GM12878 (cell line): Measurements from ENCODE around the gene NFATC2. TPM values are rescaled to one million over a fixed set of nuclear protein-coding genes. Genes with fewer than 3 reads are reported as not detected.

Experiments used
- ATAC-seq: fragments of 200-7000 bp; cut with Tn5 transposase; 3 replicates; pipeline ENCODE4 v1.9.1; 2020; ENCODE audit warnings: mild to moderate bottlenecking, moderate library complexity
- BruUV-seq: library from RNA; stranded (reverse); fragments of 400-500 nt; replicated peaks from 2 replicates; lab custom pipeline; 2021; lab: Mats Ljungman, UMichigan
- CTCF ChIA-PET: fragments of 300-600 bp; sonication (Branson Sonifier 250); formaldehyde crosslinking; extraction: SDS; loops from one replicate; lab custom pipeline; 2021; ENCODE audit warnings: inconsistent platforms; lab: Yijun Ruan, JAX
- POLR2A ChIA-PET: fragments of 350-600 bp; formaldehyde crosslinking; extraction: SDS; loops from one replicate; lab custom pipeline; 2021; ENCODE audit warnings: inconsistent platforms; lab: Charles Lee
- RAD21 ChIA-PET: fragments of 300-600 bp; sonication (Branson Sonifier 250); formaldehyde crosslinking; loops from one replicate; lab custom pipeline; 2023; ENCODE audit warnings: antibody characterized with exemption; ENCODE audit not compliant: unreplicated experiment; lab: Charles Lee
- SMC1A ChIA-PET: fragments of 300-600 bp; sonication (Branson Sonifier 250); formaldehyde crosslinking; loops from one replicate; lab custom pipeline; 2023; ENCODE audit not compliant: unreplicated experiment, uncharacterized antibody; lab: Charles Lee
- DNase-seq: peaks from one replicate; pipeline ENCODE4 v3.0.0-alpha.2; 2011; ENCODE audit warnings: low read depth, low spot score
- FAIRE-seq: peaks from 3 replicates; lab custom pipeline; 2011; peaks lifted over from hg19 to GRCh38; lab: Jason Lieb, UNC
- H2AFZ ChIP-seq: 2 replicates; pipeline ENCODE4 v1.6.0; 2011; ENCODE audit warnings: low read depth, low read length, control low read depth; ENCODE audit not compliant: control insufficient read depth
- H3K27ac ChIP-seq: 2 replicates; pipeline ENCODE4 v1.5.1; 2011; ENCODE audit warnings: control low read depth; ENCODE audit not compliant: control insufficient read depth, insufficient read depth
- H3K27me3 ChIP-seq, 2 experiments: replicated peaks in 1 of 2; 2 replicates each; pipeline versions ENCODE4 v1.6.0 to v1.6.1; 2011; ENCODE audit warnings: low read length in 1 of 2; ENCODE audit not compliant: control insufficient read depth in 2 of 2, insufficient read depth in 2 of 2
- H3K36me3 ChIP-seq, 2 experiments: 2 replicates each; pipeline ENCODE4 v1.5.1; 2011; ENCODE audit warnings: low read length in 1 of 2; ENCODE audit not compliant: control insufficient read depth in 2 of 2, insufficient read depth in 2 of 2
- H3K4me1 ChIP-seq: 2 replicates; pipeline ENCODE4 v1.6.1; 2011; ENCODE audit warnings: mild to moderate bottlenecking, low read length, moderate library complexity, mixed read lengths; ENCODE audit not compliant: control insufficient read depth, insufficient read depth
- H3K4me2 ChIP-seq: 2 replicates; pipeline ENCODE4 v1.6.0; 2011; ENCODE audit warnings: control low read depth; ENCODE audit not compliant: control insufficient read depth, insufficient read depth
- H3K4me3 ChIP-seq: fragments of 200-600 bp; sonication (generic); 2 replicates; pipeline ENCODE4 v1.5.1; 2016
- H3K79me2 ChIP-seq: 2 replicates; pipeline ENCODE4 v1.6.0; 2011; ENCODE audit warnings: low read length; ENCODE audit not compliant: control insufficient read depth, insufficient read depth
- H3K9ac ChIP-seq: 2 replicates; pipeline ENCODE4 v1.8.0; 2011; ENCODE audit warnings: low read length, control low read depth, mixed read lengths; ENCODE audit not compliant: control insufficient read depth, insufficient read depth
- H3K9me3 ChIP-seq: replicated peaks from 3 replicates; pipeline ENCODE4 v1.5.1; 2011; ENCODE audit warnings: mild to moderate bottlenecking, low read length; ENCODE audit not compliant: control insufficient read depth, insufficient read depth
- H4K20me1 ChIP-seq: 2 replicates; pipeline ENCODE4 v1.6.0; 2011; ENCODE audit not compliant: control insufficient read depth, insufficient read depth
- BCLAF1 ChIP-seq: fragments of 450-650 bp; IDR thresholded peaks from 2 replicates; pipeline ENCODE4 v1.6.1; 2017; ENCODE audit warnings: antibody characterized with exemption, mild to moderate bottlenecking, moderate library complexity
- BHLHE40 ChIP-seq, 2 experiments: fragments of 450-650 bp in 1 of 2; IDR thresholded peaks; 2 replicates each; pipeline ENCODE4 v1.6.1; 2011 to 2017; ENCODE audit warnings: low read depth in 2 of 2, borderline replicate concordance in 1 of 2, improper control_type of control experiment in 1 of 2, low read length in 1 of 2, mild to moderate bottlenecking in 1 of 2
- CREB1 ChIP-seq: IDR thresholded peaks from 2 replicates; pipeline ENCODE4 v1.6.1; 2012; ENCODE audit warnings: low read depth, mild to moderate bottlenecking, inconsistent platforms
- GABPA ChIP-seq: IDR thresholded peaks from 2 replicates; pipeline ENCODE4 v1.6.1; 2014; ENCODE audit warnings: antibody characterized with exemption, low read depth, mild to moderate bottlenecking, inconsistent platforms
- GATAD2B ChIP-seq: fragments of 450-650 bp; conservative IDR thresholded peaks from 2 replicates; pipeline ENCODE4 v1.6.1; 2017; ENCODE audit warnings: low read depth, mild to moderate bottlenecking, moderate library complexity
- PAX8 ChIP-seq: fragments of 450-650 bp; IDR thresholded peaks from 2 replicates; pipeline ENCODE4 v1.6.1; 2017; ENCODE audit warnings: mild to moderate bottlenecking, moderate library complexity
- RAD21 ChIP-seq: IDR thresholded peaks from 2 replicates; pipeline ENCODE4 v1.6.1; 2011; ENCODE audit warnings: mild to moderate bottlenecking, low read depth, low read length, moderate library complexity; ENCODE audit not compliant: insufficient read depth
- RCOR1 ChIP-seq: conservative IDR thresholded peaks from 2 replicates; pipeline ENCODE4 v1.6.1; 2012; ENCODE audit warnings: low read depth, low read length, improper control_type of control experiment
- SREBF1 ChIP-seq: IDR thresholded peaks from 2 replicates; pipeline ENCODE4 v1.6.1; 2012; ENCODE audit warnings: mild to moderate bottlenecking, low read length
- SUZ12 ChIP-seq: fragments of 200-600 bp; sonication (generic); IDR thresholded peaks from one replicate; pipeline ENCODE4 v1.6.1; 2018; ENCODE audit warnings: antibody characterized with exemption, mild to moderate bottlenecking; ENCODE audit not compliant: unreplicated experiment
- USF1 ChIP-seq: IDR thresholded peaks from 2 replicates; pipeline ENCODE4 v1.6.1; 2011; ENCODE audit warnings: borderline replicate concordance, low read depth, mild to moderate bottlenecking, moderate library complexity, mixed read lengths, low read length; ENCODE audit not compliant: insufficient read depth; ENCODE audit errors: extremely low read length
- WRNIP1 ChIP-seq: IDR thresholded peaks from 2 replicates; pipeline ENCODE4 v1.6.1; 2011; ENCODE audit warnings: low read depth, low read length, improper control_type of control experiment, borderline replicate concordance
- ZSCAN29 ChIP-seq: fragments of 450-650 bp; IDR thresholded peaks from 2 replicates; pipeline ENCODE4 v1.6.1; 2017; ENCODE audit warnings: mild to moderate bottlenecking, moderate library complexity
- WGBS: methylation state at CpG from one replicate; pipeline ENCODE4 v1.1.6; 2016; ENCODE audit warnings: low lambda C conversion rate; ENCODE audit not compliant: insufficient replicate concordance, insufficient coverage; ENCODE audit errors: missing lambda C conversion rate; 5-methylcytosine and 5-hydroxymethylcytosine counted together
- in situ Hi-C: fragments of 300-500 bp; cut with MboI; formaldehyde crosslinking; loops from 9 replicates; pipeline ENCODE4 v1.14.3; 2018; ENCODE audit warnings: mixed read lengths
- intact Hi-C: fragments of 100-400 bp; cut with micrococcal nuclease; formaldehyde crosslinking; loops from one replicate; pipeline ENCODE4 v1.14.2; 2022; ENCODE audit not compliant: unreplicated experiment
- polyA plus RNA-seq, 11 experiments: library from polyadenylated mRNA; depleted of rRNA in 4 of 11; unstranded in 6 of 11; stranded (reverse) in 5 of 11; fragments of >200 nt; fragmentation: Nextera tagmentation in 4 of 11; fragmentation: Illumina TruSeq in 1 of 11; extraction: Ambion mirVana in 4 of 11; extraction: Trizol in 1 of 11; gene quantifications; 1 replicate in 1 of 11; 2 replicates in 10 of 11; pipeline versions ENCODE4 v1.2.1 to v1.2.3, GENCODE V29; 2011 to 2016; ENCODE audit warnings: inconsistent platforms in 2 of 11, missing spikeins in 2 of 11, low read depth in 1 of 11
- total RNA-seq, 4 experiments: library from RNA; depleted of rRNA in 3 of 4; stranded (reverse); fragments of >200 nt in 3 of 4; fragmentation: Illumina TruSeq in 1 of 4; extraction: Trizol in 1 of 4; gene quantifications; 2 replicates each; pipeline versions ENCODE4 v1.2.1 to v1.2.3, GENCODE V29; 2013 to 2021
- TF ChIP-seq, protein P1 (sequence below): fragments of 450-650 bp; IDR thresholded peaks from 2 replicates; pipeline ENCODE4 v1.6.1; 2016; ENCODE audit warnings: mild to moderate bottlenecking, moderate library complexity, borderline replicate concordance
- TF ChIP-seq, protein P2 (sequence below): fragments of 450-650 bp; conservative IDR thresholded peaks from 2 replicates; pipeline ENCODE4 v1.6.1; 2017; ENCODE audit warnings: mild to moderate bottlenecking, moderate library complexity

NFATC2 gene
- total and polyA plus RNA-seq, 10 of the 15 experiments (the other 5 are each of a cell fraction or from before 2014, with no cell fraction given), result 3.3 to 20.0 (median 7.3) TPM

DNA sequence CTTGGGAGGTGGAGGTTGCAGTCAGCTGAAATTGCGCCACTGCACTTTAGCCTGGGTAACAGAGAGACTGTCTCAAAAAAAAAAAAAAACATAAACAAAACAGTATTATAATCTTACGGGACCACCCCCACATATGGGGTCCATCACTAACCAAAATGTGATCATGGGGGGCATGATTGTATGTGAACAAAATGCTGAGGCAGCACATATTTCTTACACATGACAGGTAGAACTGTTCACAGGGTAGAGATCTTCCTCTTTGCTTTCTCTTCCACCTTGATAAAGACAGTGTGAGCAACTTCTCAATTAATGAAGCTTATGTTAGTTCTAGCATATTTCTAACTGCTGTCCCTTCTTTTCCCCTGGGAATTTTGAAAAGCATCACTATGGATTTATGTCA, 24.7 kb downstream of the NFATC2 start:
- Histone ChIP-seq H3K27me3 (no peaks in the 10 kb centered on the region), H3K79me2 (peaks cover 4% of the 10 kb centered on the region; the same call in 1 of the 2 replicates), H3K9ac (no peak overlapping the region), H3K4me1 (no peaks in the 10 kb centered on the region), H3K9me3 (no peaks in the 10 kb centered on the region), H3K27ac (no peak overlapping the region), H3K4me3 (no peak overlapping the region), H3K4me2 (no peak overlapping the region), H2AFZ (no peak overlapping the region), H4K20me1 (no peaks in the 10 kb centered on the region), H3K36me3 (peaks cover 10 to 14% of the 10 kb centered on the region in 2 experiments; a peak in 3 of 4 replicates)
- in situ Hi-C loops, result no loop called here
- ChIA-PET CTCF (interaction anchor here (1.1 kb wide), 1 partner anchor 131 kb away, joined by 3 read pairs; no protein-coding TSS in a partner anchor), SMC1A (interaction anchor here (0.6 kb wide), 1 partner anchor 800 kb away, joined by 3 read pairs; no protein-coding TSS in a partner anchor), POLR2A (no interaction called here), RAD21 (no interaction called here)
- no peak for TF ChIP-seq PAX8
- no peak for TF ChIP-seq RCOR1
- no peak for TF ChIP-seq USF1
- TF ChIP-seq BCLAF1, result no peak
- TF ChIP-seq GATAD2B, result no peak
- no peak for TF ChIP-seq GABPA
- TF ChIP-seq BHLHE40 (IDR thresholded peaks at IDR 0.05; ENCODE audit: borderline replicate concordance in 1 of 2, low read depth in 2 of 2, low read length in 1 of 2), result no peak
- TF ChIP-seq RAD21, result no peak
- no peak for TF ChIP-seq SREBF1
- TF ChIP-seq ZSCAN29, result no peak
- no peak for TF ChIP-seq WRNIP1
- TF ChIP-seq, protein P1, sequence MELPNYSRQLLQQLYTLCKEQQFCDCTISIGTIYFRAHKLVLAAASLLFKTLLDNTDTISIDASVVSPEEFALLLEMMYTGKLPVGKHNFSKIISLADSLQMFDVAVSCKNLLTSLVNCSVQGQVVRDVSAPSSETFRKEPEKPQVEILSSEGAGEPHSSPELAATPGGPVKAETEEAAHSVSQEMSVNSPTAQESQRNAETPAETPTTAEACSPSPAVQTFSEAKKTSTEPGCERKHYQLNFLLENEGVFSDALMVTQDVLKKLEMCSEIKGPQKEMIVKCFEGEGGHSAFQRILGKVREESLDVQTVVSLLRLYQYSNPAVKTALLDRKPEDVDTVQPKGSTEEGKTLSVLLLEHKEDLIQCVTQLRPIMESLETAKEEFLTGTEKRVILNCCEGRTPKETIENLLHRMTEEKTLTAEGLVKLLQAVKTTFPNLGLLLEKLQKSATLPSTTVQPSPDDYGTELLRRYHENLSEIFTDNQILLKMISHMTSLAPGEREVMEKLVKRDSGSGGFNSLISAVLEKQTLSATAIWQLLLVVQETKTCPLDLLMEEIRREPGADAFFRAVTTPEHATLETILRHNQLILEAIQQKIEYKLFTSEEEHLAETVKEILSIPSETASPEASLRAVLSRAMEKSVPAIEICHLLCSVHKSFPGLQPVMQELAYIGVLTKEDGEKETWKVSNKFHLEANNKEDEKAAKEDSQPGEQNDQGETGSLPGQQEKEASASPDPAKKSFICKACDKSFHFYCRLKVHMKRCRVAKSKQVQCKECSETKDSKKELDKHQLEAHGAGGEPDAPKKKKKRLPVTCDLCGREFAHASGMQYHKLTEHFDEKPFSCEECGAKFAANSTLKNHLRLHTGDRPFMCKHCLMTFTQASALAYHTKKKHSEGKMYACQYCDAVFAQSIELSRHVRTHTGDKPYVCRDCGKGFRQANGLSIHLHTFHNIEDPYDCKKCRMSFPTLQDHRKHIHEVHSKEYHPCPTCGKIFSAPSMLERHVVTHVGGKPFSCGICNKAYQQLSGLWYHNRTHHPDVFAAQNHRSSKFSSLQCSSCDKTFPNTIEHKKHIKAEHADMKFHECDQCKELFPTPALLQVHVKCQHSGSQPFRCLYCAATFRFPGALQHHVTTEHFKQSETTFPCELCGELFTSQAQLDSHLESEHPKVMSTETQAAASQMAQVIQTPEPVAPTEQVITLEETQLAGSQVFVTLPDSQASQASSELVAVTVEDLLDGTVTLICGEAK, result no peak
- TF ChIP-seq, protein P2, sequence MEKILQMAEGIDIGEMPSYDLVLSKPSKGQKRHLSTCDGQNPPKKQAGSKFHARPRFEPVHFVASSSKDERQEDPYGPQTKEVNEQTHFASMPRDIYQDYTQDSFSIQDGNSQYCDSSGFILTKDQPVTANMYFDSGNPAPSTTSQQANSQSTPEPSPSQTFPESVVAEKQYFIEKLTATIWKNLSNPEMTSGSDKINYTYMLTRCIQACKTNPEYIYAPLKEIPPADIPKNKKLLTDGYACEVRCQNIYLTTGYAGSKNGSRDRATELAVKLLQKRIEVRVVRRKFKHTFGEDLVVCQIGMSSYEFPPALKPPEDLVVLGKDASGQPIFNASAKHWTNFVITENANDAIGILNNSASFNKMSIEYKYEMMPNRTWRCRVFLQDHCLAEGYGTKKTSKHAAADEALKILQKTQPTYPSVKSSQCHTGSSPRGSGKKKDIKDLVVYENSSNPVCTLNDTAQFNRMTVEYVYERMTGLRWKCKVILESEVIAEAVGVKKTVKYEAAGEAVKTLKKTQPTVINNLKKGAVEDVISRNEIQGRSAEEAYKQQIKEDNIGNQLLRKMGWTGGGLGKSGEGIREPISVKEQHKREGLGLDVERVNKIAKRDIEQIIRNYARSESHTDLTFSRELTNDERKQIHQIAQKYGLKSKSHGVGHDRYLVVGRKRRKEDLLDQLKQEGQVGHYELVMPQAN, result no peak
- no peak for TF ChIP-seq CREB1
- TF ChIP-seq SUZ12, result no peak
- intact Hi-C loops, result no loop called here
- no peak for DNase-seq
- 82% methylated on average over 2 of the region's 2 CpGs for WGBS
- BruUV-seq, result no TSS peak
- no peak for ATAC-seq
- no peak for FAIRE-seq
